ACC112 (cell line): Measurements from ENCODE around the gene HECW1.
"Not testable (repeated sequence)": the region's sequence is repeated elsewhere in the genome, so short reads cannot be mapped to it uniquely, and the experiment has no call there.

Source experiments
- H2AFZ ChIP-seq: fragments of 200-600 bp; sonication (generic); one replicate; pipeline ENCODE4 v1.6.0; 2017; ENCODE audit warnings: antibody characterized with exemption, low read length; ENCODE audit not compliant: unreplicated experiment
- H3K27ac ChIP-seq: fragments of 200-600 bp; sonication (generic); 2 replicates; pipeline ENCODE4 v1.5.1; 2014; ENCODE audit warnings: low read depth, mild to moderate bottlenecking, antibody characterized with exemption, low read length, moderate library complexity
- H3K27me3 ChIP-seq: fragments of 200-600 bp; sonication (generic); 2 replicates; pipeline ENCODE4 v1.6.1; 2014; ENCODE audit warnings: mild to moderate bottlenecking, antibody characterized with exemption, low read length, moderate library complexity, mixed read lengths; ENCODE audit not compliant: insufficient read depth
- H3K36me3 ChIP-seq: fragments of 200-600 bp; sonication (generic); 2 replicates; pipeline ENCODE4 v1.6.1; 2016; ENCODE audit warnings: mild to moderate bottlenecking, antibody characterized with exemption, low read length, moderate library complexity, mixed read lengths; ENCODE audit not compliant: insufficient read depth
- H3K4me1 ChIP-seq: fragments of 200-600 bp; sonication (generic); one replicate; pipeline ENCODE4 v1.6.1; 2016; ENCODE audit warnings: low read length, mixed read lengths; ENCODE audit not compliant: insufficient read depth, unreplicated experiment, control insufficient read depth
- H3K4me3 ChIP-seq: fragments of 200-600 bp; sonication (generic); 2 replicates; pipeline ENCODE4 v1.5.1; 2014; ENCODE audit warnings: mild to moderate bottlenecking, low read depth, low read length
- H3K79me2 ChIP-seq: fragments of 200-600 bp; sonication (generic); one replicate; pipeline ENCODE4 v1.6.0; 2016; ENCODE audit warnings: low read length; ENCODE audit not compliant: control insufficient read depth, unreplicated experiment, insufficient read depth

The HECW1 gene

GRCh38 chr7:43325595-43325994, 213.1 kb downstream of the HECW1 start:
- no peaks in the 10 kb centered on the region for H3K79me2 ChIP-seq
- H3K27ac ChIP-seq, result no peak overlapping the region
- H3K36me3 ChIP-seq, result no peaks in the 10 kb centered on the region
- H3K4me3 ChIP-seq, result no peak overlapping the region
- H2AFZ ChIP-seq, result no peak overlapping the region
- H3K4me1 ChIP-seq, result no peaks in the 10 kb centered on the region
- peaks cover 52% of the 10 kb centered on the region for H3K27me3 ChIP-seq

- Histone ChIP-seq H3K36me3 (no peaks in the 10 kb centered on the region), H3K4me3 (no peak overlapping the region), H3K4me1 (no peaks in the 10 kb centered on the region), H3K79me2 (no peaks in the 10 kb centered on the region), H3K27ac (no peak overlapping the region), H2AFZ (no peak overlapping the region), H3K27me3 (peaks cover 42% of the 10 kb centered on the region)
Measured at GRCh38 chr7:43328336-43328735, 215.9 kb downstream of the HECW1 start.

GRCh38 chr7:43328785-43329380, 216.4 kb downstream of the HECW1 start:
- Histone ChIP-seq H3K36me3 (no peaks in the 10 kb centered on the region), H2AFZ (no peak overlapping the region), H3K27me3 (peaks cover 47% of the 10 kb centered on the region), H3K27ac (no peak overlapping the region), H3K4me3 (no peak overlapping the region), H3K4me1 (no peaks in the 10 kb centered on the region), H3K79me2 (no peaks in the 10 kb centered on the region)

- Histone ChIP-seq H3K36me3 (no peaks in the 10 kb centered on the region), H3K4me1 (no peaks in the 10 kb centered on the region), H3K27me3 (peaks cover 46% of the 10 kb centered on the region), H2AFZ (no peak overlapping the region), H3K79me2 (no peaks in the 10 kb centered on the region), H3K4me3 (no peak overlapping the region), H3K27ac (no peak overlapping the region)
Measured at GRCh38 chr7:43332193-43332796, 219.8 kb downstream of the HECW1 start.

- Histone ChIP-seq H3K4me1 (no peaks in the 10 kb centered on the region), H3K27me3 (peaks cover 67% of the 10 kb centered on the region), H2AFZ (no peak overlapping the region), H3K27ac (no peak overlapping the region), H3K79me2 (no peaks in the 10 kb centered on the region), H3K36me3 (no peaks in the 10 kb centered on the region), H3K4me3 (no peak overlapping the region)
Measured at GRCh38 chr7:43337191-43337590, 224.7 kb downstream of the HECW1 start.

GRCh38 chr7:43337811-43338210, 225.4 kb downstream of the HECW1 start:
- Histone ChIP-seq H3K79me2 (no peaks in the 10 kb centered on the region), H3K4me1 (no peaks in the 10 kb centered on the region), H2AFZ (no peak overlapping the region), H3K27me3 (peaks cover 70% of the 10 kb centered on the region), H3K27ac (no peak overlapping the region), H3K36me3 (no peaks in the 10 kb centered on the region), H3K4me3 (no peak overlapping the region)

- H3K27me3 ChIP-seq, result peaks cover 61% of the 10 kb centered on the region
- no peaks in the 10 kb centered on the region for H3K79me2 ChIP-seq
- no peak overlapping the region for H3K4me3 ChIP-seq
- H2AFZ ChIP-seq, result no peak overlapping the region
- H3K36me3 ChIP-seq, result no peaks in the 10 kb centered on the region
- no peaks in the 10 kb centered on the region for H3K4me1 ChIP-seq
- no peak overlapping the region for H3K27ac ChIP-seq
Measured at GRCh38 chr7:43341132-43341531, 228.7 kb downstream of the HECW1 start.

- H2AFZ ChIP-seq, H3K4me3 ChIP-seq, H3K79me2 ChIP-seq, H3K36me3 ChIP-seq, H3K4me1 ChIP-seq, H3K27ac ChIP-seq: not testable (repeated sequence)
- H3K27me3 ChIP-seq, result peaks cover 47% of the 10 kb centered on the region
Measured at GRCh38 chr7:43343417-43343816, 231.0 kb downstream of the HECW1 start.

GRCh38 chr7:43345696-43346095, 233.2 kb downstream of the HECW1 start:
- not testable (repeated sequence) for H2AFZ ChIP-seq, H3K36me3 ChIP-seq

GRCh38 chr7:43351683-43352082, 239.2 kb downstream of the HECW1 start:
- no peak overlapping the region for H2AFZ ChIP-seq
- H3K79me2 ChIP-seq, result no peaks in the 10 kb centered on the region
- no peaks in the 10 kb centered on the region for H3K4me1 ChIP-seq
- no peak overlapping the region for H3K27ac ChIP-seq
- H3K4me3 ChIP-seq, result no peak overlapping the region
- peaks cover 30% of the 10 kb centered on the region for H3K27me3 ChIP-seq
- no peaks in the 10 kb centered on the region for H3K36me3 ChIP-seq

More at GRCh38 chr7:43345696-43346095, 233.2 kb downstream of the HECW1 start:
- not testable (repeated sequence) for H3K27ac ChIP-seq, H3K79me2 ChIP-seq, H3K4me1 ChIP-seq, H3K4me3 ChIP-seq
- H3K27me3 ChIP-seq, result peaks cover 37% of the 10 kb centered on the region

GRCh38 chr7:43353902-43354301, 241.5 kb downstream of the HECW1 start:
- H3K27me3 ChIP-seq, result peaks cover 32% of the 10 kb centered on the region
- no peak overlapping the region for H3K27ac ChIP-seq
- no peaks in the 10 kb centered on the region for H3K4me1 ChIP-seq
- H3K4me3 ChIP-seq, result no peak overlapping the region
- H2AFZ ChIP-seq, result no peak overlapping the region
- H3K36me3 ChIP-seq, result no peaks in the 10 kb centered on the region
- no peaks in the 10 kb centered on the region for H3K79me2 ChIP-seq
